A204.1 (cell line): ENCODE data around the gene ACCS.

Experiments used
- FAIRE-seq: peaks from 2 replicates; lab custom pipeline; 2012; peaks lifted over from hg19 to GRCh38; lab: Jason Lieb, UNC

Gene ACCS

GRCh38 chr11:44065841-44066731 is at the start of gene ACCS:
TSS of gene ACCS (plus strand) at chr11:44066270. CDS start at chr11:44067628, 1,358 bp downstream.
- FAIRE-seq, result no peak

GRCh38 chr11:44016546-44017442 is 49.3 kb upstream of the ACCS start:
- FAIRE-seq, result no peak

GRCh38 chr11:44017443-44018126 is 48.5 kb upstream of the ACCS start:
- FAIRE-seq, result no peak

DNA sequence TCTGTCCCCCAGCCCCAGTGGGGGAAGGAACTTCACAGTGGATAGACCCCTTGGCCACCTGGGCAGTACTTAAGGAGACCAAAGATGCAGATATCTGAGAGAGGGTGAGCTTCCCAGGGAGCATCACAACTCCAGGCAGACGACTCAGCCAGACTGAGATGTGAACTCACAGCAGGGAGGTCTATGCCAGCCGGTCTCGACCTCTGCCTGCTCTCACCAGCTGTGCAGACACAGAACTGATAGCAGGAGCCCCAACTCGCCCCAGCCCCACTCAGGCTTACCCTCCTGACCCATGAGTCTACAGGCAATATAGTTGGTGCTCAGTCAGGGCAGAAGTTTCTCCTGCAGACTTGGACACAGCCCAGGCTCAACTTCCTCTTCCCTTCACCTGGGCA is 47.9 kb upstream of the ACCS start:
- FAIRE-seq, result no peak

DNA sequence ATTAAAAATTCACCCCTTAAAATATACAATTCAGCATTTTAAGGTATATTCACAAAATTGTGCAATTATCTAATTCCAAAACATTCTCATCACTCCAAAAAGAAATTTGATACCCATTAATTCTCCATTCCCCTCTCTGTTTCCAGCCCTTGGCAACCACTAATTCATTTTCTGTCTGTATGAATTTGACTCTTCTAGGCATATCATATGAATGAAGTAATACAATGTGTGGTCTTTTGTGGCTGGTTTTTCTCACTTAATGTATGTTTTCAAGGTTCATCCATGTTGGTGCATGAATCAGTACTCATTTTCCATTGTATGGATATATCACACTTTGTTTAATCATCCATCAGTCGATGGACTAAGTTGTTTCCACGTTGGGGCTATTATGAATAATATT is 47.2 kb upstream of the ACCS start:
- FAIRE-seq, result no peak

DNA sequence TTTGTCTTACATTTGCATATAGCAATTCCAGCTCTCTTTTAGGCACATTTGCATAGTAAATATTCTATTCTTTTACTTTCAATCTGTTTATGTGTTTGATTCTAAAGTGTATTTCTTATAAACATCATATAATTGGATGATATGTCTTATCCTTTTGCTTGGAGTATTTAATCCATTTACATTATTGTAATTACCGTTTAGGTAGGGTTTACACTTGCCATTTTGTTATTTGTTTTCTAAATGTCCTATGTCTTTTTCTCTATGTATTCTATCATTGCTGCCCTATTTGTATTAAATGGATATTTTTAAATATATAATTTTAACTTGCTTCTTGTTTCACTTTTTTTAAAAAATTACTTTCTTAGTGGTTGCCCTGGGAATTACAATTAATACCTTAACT is 41.1 kb upstream of the ACCS start:
- FAIRE-seq, result no peak

DNA sequence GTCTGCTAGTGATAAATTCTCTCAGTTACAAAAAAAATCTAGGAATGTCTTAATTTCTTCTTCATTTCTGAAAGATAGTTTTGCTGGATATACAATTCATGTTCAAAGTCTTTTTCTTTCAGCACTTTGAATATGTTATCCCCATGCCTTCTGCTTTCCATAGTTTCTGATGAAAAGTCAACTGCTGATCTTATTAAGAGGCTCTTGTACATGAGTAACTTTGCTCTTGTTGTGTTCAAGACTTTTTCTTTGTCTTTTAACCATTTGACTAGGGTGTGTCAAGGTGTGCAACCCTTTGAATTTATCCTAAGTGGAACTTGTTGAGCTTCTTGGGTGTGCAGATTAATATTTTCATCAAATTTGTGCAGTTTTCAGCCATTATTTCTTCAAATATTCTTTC is 40.3 kb upstream of the ACCS start:
- no peak for FAIRE-seq

- FAIRE-seq, result no peak
These were observed 37.7 kb upstream of the ACCS start for GRCh38 chr11:44028401-44028800.

- no peak for FAIRE-seq
These were observed 37.1 kb upstream of the ACCS start for GRCh38 chr11:44028816-44029506.

DNA sequence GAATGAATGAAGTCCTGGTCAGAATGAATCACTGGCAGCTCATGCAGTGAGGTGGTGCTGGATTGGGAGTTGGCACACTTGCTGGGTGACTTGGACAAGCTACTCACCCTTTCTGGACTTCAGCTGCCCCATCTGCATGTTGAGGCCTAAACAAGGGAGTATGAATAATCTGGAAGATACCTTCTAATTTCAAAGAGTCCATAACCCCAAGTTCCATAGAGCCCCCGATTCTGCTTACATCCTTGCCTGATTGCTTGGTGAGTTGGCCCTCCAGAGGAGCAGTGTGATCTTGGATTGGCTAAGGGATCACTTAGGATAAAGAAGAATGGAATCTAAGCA is 36.6 kb upstream of the ACCS start:
- no peak for FAIRE-seq

- FAIRE-seq, result no peak
These were observed 35.8 kb upstream of the ACCS start for GRCh38 chr11:44029977-44030911.

- FAIRE-seq, result no peak
These were observed 35.1 kb upstream of the ACCS start for GRCh38 chr11:44030996-44031395.

DNA sequence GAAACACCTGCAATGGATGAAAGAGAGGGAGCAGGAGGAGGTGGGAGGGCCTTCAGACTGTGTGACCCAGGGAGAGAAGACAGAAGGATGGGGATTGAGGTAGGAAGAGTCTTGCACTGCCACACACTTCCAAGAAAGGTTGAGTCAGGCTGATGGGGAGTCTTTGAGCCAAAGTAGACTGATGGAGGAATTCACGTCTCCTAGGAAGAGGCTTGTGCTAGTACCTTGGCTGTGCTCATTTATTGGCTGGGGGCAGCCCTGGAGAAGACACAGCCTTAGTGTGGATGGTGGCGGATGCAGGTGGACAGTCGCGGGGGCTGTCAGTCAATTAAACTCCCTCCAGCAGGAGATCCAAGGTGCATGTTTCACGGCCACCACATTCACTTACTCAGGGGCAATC is 34.5 kb upstream of the ACCS start:
- FAIRE-seq, result no peak

DNA sequence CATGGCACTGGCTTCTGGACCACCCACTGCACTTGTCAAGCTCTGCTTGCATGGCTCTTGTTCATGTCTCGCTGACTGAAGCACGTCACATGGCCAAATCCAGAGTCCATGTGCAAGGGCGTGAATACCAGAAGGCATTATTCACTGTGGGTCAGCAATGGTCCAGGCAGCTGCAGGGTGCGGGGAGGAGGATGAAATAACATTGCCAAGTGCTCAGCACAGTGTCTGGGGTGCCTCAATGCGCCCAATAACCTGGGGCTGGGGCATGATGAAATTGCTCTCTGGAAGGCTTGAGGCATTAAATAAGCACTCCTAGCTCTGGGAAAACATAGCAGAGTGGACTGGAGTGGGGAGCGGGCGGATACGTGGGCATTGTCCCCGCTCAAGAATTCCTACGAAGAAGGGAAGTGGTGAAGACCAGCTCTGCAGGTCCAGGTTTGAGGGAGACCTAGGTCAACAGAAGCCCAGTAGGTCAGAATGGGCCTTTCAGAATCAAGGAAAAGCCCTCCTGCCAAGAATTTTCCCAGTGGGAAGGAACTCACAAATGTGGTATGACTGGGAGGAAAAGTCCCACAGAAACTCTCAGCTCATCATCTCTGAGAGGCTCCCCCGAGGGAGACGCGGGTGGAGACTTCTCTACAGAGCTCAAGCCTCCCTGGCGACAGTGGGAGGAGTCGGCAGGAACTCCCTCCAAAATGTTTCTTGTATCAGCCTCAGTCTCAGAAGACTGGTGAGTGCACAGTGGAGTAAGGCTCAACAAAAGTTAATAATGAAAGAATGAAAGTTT is 33.6 kb upstream of the ACCS start:
- FAIRE-seq, result no peak

- no peak for FAIRE-seq
These were observed 32.6 kb upstream of the ACCS start for GRCh38 chr11:44033411-44033850.

GRCh38 chr11:44033856-44034255 is 32.2 kb upstream of the ACCS start:
- FAIRE-seq, result no peak

- FAIRE-seq, result no peak
These were observed 31.4 kb upstream of the ACCS start for GRCh38 chr11:44034639-44035038.

GRCh38 chr11:44036811-44037657 is 29.0 kb upstream of the ACCS start:
- FAIRE-seq, result peak; percentile 54

DNA sequence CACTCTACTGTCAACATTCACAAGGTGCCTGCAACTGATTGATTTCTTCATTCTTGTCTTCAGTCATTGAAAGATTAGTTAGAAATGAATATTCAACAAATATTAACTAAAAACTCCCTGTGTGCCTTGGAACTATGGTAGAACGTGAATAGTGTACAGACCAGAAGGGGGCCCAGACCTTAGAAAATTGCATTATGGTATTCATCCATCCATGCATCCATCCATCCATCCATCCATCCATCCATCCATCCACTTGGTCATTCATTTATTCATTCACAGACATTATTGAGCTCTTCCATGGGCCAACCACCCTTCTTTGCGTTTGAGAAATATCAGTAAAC is 28.4 kb upstream of the ACCS start:
- no peak for FAIRE-seq
